Liver (tissue), 9 donors: ENCODE results near the gene SKI. TPM values are rescaled to one million over a fixed set of nuclear protein-coding genes. Genes with fewer than 3 reads are reported as not detected.

Experiments
- DNase-seq: peaks from one replicate; pipeline ENCODE4 v3.0.0-alpha.2; 2017; ENCODE audit warnings: low spot score
- H3K27ac ChIP-seq, 2 donors: one replicate each; pipeline ENCODE4 v1.7.0; 2013; ENCODE audit warnings: inconsistent platforms in 2 of 2, low read length in 2 of 2, control low read depth in 1 of 2, low read depth in 1 of 2, mild to moderate bottlenecking in 1 of 2
- H3K27me3 ChIP-seq, 4 donors: one replicate each; pipeline versions ENCODE4 v1.6.1 to v1.7.0; 2013; ENCODE audit warnings: low read length in 3 of 4, inconsistent platforms in 1 of 4, mild to moderate bottlenecking in 1 of 4, moderate library complexity in 1 of 4; ENCODE audit not compliant: control insufficient read depth in 4 of 4, insufficient read depth in 4 of 4
- H3K36me3 ChIP-seq, 4 donors: one replicate each; pipeline versions ENCODE4 v1.6.1 to v1.7.0; 2013; ENCODE audit warnings: low read length in 3 of 4, mild to moderate bottlenecking in 3 of 4, low read depth in 1 of 4, moderate library complexity in 1 of 4; ENCODE audit not compliant: control insufficient read depth in 4 of 4, insufficient read depth in 3 of 4
- H3K4me1 ChIP-seq, 4 donors: one replicate each; pipeline versions ENCODE4 v1.6.1 to v1.7.0; 2013; ENCODE audit warnings: low read length in 3 of 4, mild to moderate bottlenecking in 3 of 4, moderate library complexity in 1 of 4; ENCODE audit not compliant: control insufficient read depth in 4 of 4, insufficient read depth in 4 of 4
- H3K4me3 ChIP-seq, 3 donors: one replicate each; pipeline versions ENCODE4 v1.6.1 to v1.7.0; 2013; ENCODE audit warnings: low read length in 3 of 3, control low read depth in 1 of 3, low read depth in 1 of 3, mild to moderate bottlenecking in 1 of 3
- H3K9ac ChIP-seq, 2 donors: one replicate each; pipeline ENCODE4 v1.7.0; 2013; ENCODE audit warnings: low read length in 2 of 2, mild to moderate bottlenecking in 2 of 2, moderate library complexity in 2 of 2, control low read depth in 1 of 2, low read depth in 1 of 2
- H3K9me3 ChIP-seq, 4 donors: one replicate each; pipeline versions ENCODE4 v1.6.1 to v1.7.0; 2013; ENCODE audit warnings: low read length in 3 of 4; ENCODE audit not compliant: control insufficient read depth in 4 of 4
- ATF3 ChIP-seq: IDR thresholded peaks from 2 replicates; pipeline ENCODE4 v1.6.1; 2016; ENCODE audit warnings: antibody characterized with exemption
- EGR1 ChIP-seq, 2 donors: IDR thresholded peaks; 2 replicates each; pipeline ENCODE4 v1.6.1; 2016 to 2018; ENCODE audit warnings: antibody characterized with exemption in 2 of 2, low read depth in 2 of 2
- FOXA1 ChIP-seq: IDR thresholded peaks from 2 replicates; pipeline ENCODE4 v1.6.1; 2016; ENCODE audit warnings: antibody characterized with exemption
- FOXA2 ChIP-seq: IDR thresholded peaks from 2 replicates; pipeline ENCODE4 v1.6.1; 2016; ENCODE audit warnings: antibody characterized with exemption
- GABPA ChIP-seq, 2 donors: IDR thresholded peaks in 1 of 2; conservative IDR thresholded peaks in 1 of 2; 2 replicates each; pipeline ENCODE4 v1.6.1; 2016; ENCODE audit warnings: antibody characterized with exemption in 2 of 2, mild to moderate bottlenecking in 1 of 2, moderate library complexity in 1 of 2
- HNF4A ChIP-seq, 2 donors: conservative IDR thresholded peaks; 2 replicates each; pipeline ENCODE4 v1.6.1; 2016; ENCODE audit warnings: antibody characterized with exemption in 2 of 2, mild to moderate bottlenecking in 2 of 2
- HNF4G ChIP-seq: IDR thresholded peaks from 2 replicates; pipeline ENCODE4 v1.6.1; 2016; ENCODE audit warnings: antibody characterized with exemption
- JUND ChIP-seq, 2 donors: IDR thresholded peaks; 2 replicates each; pipeline ENCODE4 v1.6.1; 2016; ENCODE audit warnings: antibody characterized with exemption in 2 of 2
- NR2F2 ChIP-seq: IDR thresholded peaks from 2 replicates; pipeline ENCODE4 v1.6.1; 2016; ENCODE audit warnings: antibody characterized with exemption
- RAD21 ChIP-seq, 2 donors: IDR thresholded peaks; 2 replicates each; pipeline ENCODE4 v1.6.1; 2016; ENCODE audit warnings: antibody characterized with exemption in 2 of 2, mild to moderate bottlenecking in 2 of 2
- RXRA ChIP-seq, 2 donors: IDR thresholded peaks; 2 replicates each; pipeline ENCODE4 v1.6.1; 2017 to 2018; ENCODE audit warnings: antibody characterized with exemption in 2 of 2, mild to moderate bottlenecking in 1 of 2
- SP1 ChIP-seq: IDR thresholded peaks from 2 replicates; pipeline ENCODE4 v1.6.1; 2018; ENCODE audit warnings: antibody characterized with exemption, mild to moderate bottlenecking
- TAF1 ChIP-seq: conservative IDR thresholded peaks from 2 replicates; pipeline ENCODE4 v1.6.1; 2016; ENCODE audit warnings: antibody characterized with exemption, mild to moderate bottlenecking
- YY1 ChIP-seq: IDR thresholded peaks from 2 replicates; pipeline ENCODE4 v1.6.1; 2016; ENCODE audit warnings: antibody characterized with exemption, mild to moderate bottlenecking
- ZBTB33 ChIP-seq: IDR thresholded peaks from 2 replicates; pipeline ENCODE4 v1.6.1; 2016; ENCODE audit warnings: antibody characterized with exemption
- WGBS: extraction: QIAGEN DNeasy Blood & Tissue Kit; methylation state at CpG from one replicate; pipeline ENCODE4 v1.1.7; 2013; 5-methylcytosine and 5-hydroxymethylcytosine counted together
- polyA plus RNA-seq, 2 donors: library from polyadenylated mRNA; stranded (reverse) in 1 of 2; unstranded in 1 of 2; fragments of 200-250 nt in 1 of 2; fragments of >200 nt in 1 of 2; fragmentation: Nextera tagmentation in 1 of 2; extraction: Ambion mirVana in 1 of 2; gene quantifications; one replicate each; pipeline versions ENCODE4 v1.2.1 to v1.2.3, GENCODE V29; 2013 to 2015
- total RNA-seq, 2 donors: library from RNA; depleted of rRNA; stranded (reverse); fragments of >200 nt; gene quantifications; one replicate each; pipeline ENCODE4 v1.2.3, GENCODE V29; 2014
- TF ChIP-seq, protein P1 (sequence below): fragments of 150-350 bp; IDR thresholded peaks from 2 replicates; pipeline ENCODE4 v1.5.1; 2017; ENCODE audit warnings: improper control_type of control experiment, low read depth, low read length; ENCODE audit not compliant: missing input control
- TF ChIP-seq, protein P2 (sequence below): IDR thresholded peaks from 2 replicates; pipeline ENCODE4 v1.6.1; 2016; ENCODE audit warnings: antibody characterized with exemption, mild to moderate bottlenecking
- TF ChIP-seq, protein P3 (sequence below): IDR thresholded peaks from 2 replicates; pipeline ENCODE4 v1.6.1; 2016; ENCODE audit warnings: antibody characterized with exemption
- donor health status: healthy.
- donor health status: healthy.
- donor health status: healthy.
- donor health status: healthy.
- donor health status: healthy.

The SKI gene
- total and polyA plus RNA-seq, 4 donors = 3.2 to 21.3 (median 19.5) TPM

- peaks cover 11 to 36% (median 25%) of the 10 kb centered on the region in 4 donors for H3K4me1 ChIP-seq
- peak within 1 kb of the TSS; percentile 92 to 93 for H3K27ac ChIP-seq
- peak; percentile 95 for DNase-seq
- no peaks in the 10 kb centered on the region for H3K9me3 ChIP-seq
- WGBS = 1% methylated on average over 63 of the region's 63 CpGs
- H3K4me3 ChIP-seq = peak within 1 kb of the TSS; percentile 35 to 83 (median 70)
- peak within 1 kb of the TSS; percentile 85 for H3K9ac ChIP-seq
- H3K36me3 ChIP-seq = no peaks in the 10 kb centered on the region
- no peaks in the 10 kb centered on the region for H3K27me3 ChIP-seq
- TF ChIP-seq, protein P1, sequence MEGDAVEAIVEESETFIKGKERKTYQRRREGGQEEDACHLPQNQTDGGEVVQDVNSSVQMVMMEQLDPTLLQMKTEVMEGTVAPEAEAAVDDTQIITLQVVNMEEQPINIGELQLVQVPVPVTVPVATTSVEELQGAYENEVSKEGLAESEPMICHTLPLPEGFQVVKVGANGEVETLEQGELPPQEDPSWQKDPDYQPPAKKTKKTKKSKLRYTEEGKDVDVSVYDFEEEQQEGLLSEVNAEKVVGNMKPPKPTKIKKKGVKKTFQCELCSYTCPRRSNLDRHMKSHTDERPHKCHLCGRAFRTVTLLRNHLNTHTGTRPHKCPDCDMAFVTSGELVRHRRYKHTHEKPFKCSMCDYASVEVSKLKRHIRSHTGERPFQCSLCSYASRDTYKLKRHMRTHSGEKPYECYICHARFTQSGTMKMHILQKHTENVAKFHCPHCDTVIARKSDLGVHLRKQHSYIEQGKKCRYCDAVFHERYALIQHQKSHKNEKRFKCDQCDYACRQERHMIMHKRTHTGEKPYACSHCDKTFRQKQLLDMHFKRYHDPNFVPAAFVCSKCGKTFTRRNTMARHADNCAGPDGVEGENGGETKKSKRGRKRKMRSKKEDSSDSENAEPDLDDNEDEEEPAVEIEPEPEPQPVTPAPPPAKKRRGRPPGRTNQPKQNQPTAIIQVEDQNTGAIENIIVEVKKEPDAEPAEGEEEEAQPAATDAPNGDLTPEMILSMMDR = no peak
- TF ChIP-seq FOXA1 (no peak), RAD21 (IDR thresholded peaks at IDR 0.05) (no peak), JUND (IDR thresholded peaks at IDR 0.05) (no peak), HNF4G (no peak), YY1 (no peak), FOXA2 (no peak), NR2F2 (no peak), GABPA (IDR thresholded peaks at IDR 0.05 in 1 of 2, conservative IDR thresholded peaks at IDR 0.05 in 1 of 2) (no peak), ATF3 (no peak), SP1 (no peak), TAF1 (no peak), EGR1 (IDR thresholded peaks at IDR 0.05; ENCODE audit: low read depth in 2 of 2) (no peak), HNF4A (conservative IDR thresholded peaks at IDR 0.05) (no peak), RXRA (IDR thresholded peaks at IDR 0.05) (no peak), ZBTB33 (no peak)
- TF ChIP-seq, protein P2, sequence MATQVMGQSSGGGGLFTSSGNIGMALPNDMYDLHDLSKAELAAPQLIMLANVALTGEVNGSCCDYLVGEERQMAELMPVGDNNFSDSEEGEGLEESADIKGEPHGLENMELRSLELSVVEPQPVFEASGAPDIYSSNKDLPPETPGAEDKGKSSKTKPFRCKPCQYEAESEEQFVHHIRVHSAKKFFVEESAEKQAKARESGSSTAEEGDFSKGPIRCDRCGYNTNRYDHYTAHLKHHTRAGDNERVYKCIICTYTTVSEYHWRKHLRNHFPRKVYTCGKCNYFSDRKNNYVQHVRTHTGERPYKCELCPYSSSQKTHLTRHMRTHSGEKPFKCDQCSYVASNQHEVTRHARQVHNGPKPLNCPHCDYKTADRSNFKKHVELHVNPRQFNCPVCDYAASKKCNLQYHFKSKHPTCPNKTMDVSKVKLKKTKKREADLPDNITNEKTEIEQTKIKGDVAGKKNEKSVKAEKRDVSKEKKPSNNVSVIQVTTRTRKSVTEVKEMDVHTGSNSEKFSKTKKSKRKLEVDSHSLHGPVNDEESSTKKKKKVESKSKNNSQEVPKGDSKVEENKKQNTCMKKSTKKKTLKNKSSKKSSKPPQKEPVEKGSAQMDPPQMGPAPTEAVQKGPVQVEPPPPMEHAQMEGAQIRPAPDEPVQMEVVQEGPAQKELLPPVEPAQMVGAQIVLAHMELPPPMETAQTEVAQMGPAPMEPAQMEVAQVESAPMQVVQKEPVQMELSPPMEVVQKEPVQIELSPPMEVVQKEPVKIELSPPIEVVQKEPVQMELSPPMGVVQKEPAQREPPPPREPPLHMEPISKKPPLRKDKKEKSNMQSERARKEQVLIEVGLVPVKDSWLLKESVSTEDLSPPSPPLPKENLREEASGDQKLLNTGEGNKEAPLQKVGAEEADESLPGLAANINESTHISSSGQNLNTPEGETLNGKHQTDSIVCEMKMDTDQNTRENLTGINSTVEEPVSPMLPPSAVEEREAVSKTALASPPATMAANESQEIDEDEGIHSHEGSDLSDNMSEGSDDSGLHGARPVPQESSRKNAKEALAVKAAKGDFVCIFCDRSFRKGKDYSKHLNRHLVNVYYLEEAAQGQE = no peak
- TF ChIP-seq, protein P3, sequence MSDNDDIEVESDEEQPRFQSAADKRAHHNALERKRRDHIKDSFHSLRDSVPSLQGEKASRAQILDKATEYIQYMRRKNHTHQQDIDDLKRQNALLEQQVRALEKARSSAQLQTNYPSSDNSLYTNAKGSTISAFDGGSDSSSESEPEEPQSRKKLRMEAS = no peak
These were observed 33.7 kb upstream of the SKI start, which contains the start of gene FAAP20 for GRCh38 chr1:2194319-2194897. TSS of gene FAAP20 (minus strand) at chr1:2194772. CDS start at chr1:2194749, 23 bp downstream.
